ENCODE measurements around the gene RPS6KA5.
"Not testable (repeated sequence)": the region's sequence is repeated elsewhere in the genome, so short reads cannot be mapped to it uniquely, and the experiment has no call there.

Gene RPS6KA5

GRCh38 chr14:91067186-91067585, 6.7 kb upstream of the RPS6KA5 start:
- DNase-seq (ENCODE audit: low read depth in 2 of 2, low spot score in 1 of 2) = no peak

GRCh38 chr14:91065266-91065665, 4.8 kb upstream of the RPS6KA5 start:
- DNase-seq (ENCODE audit: low read depth in 2 of 2, low spot score in 1 of 2) = no peak

- DNase-seq (ENCODE audit: low read depth in 2 of 2, low spot score in 1 of 2) = no peak
Observed at GRCh38 chr14:91063119-91063518, 2.7 kb upstream of the RPS6KA5 start.

GRCh38 chr14:91062600-91062999, 2.2 kb upstream of the RPS6KA5 start:
- no peak for DNase-seq (ENCODE audit: low read depth in 2 of 2, low spot score in 1 of 2)

GRCh38 chr14:91061056-91061887, 831 bp upstream of the RPS6KA5 start:
- DNase-seq (ENCODE audit: low read depth in 2 of 2, low spot score in 1 of 2) = no peak

- peak; percentile 13 for DNase-seq (ENCODE audit: low read depth in 2 of 2, low spot score in 1 of 2)
Observed at GRCh38 chr14:91059576-91060350, 678 bp downstream of the RPS6KA5 start.

DNA sequence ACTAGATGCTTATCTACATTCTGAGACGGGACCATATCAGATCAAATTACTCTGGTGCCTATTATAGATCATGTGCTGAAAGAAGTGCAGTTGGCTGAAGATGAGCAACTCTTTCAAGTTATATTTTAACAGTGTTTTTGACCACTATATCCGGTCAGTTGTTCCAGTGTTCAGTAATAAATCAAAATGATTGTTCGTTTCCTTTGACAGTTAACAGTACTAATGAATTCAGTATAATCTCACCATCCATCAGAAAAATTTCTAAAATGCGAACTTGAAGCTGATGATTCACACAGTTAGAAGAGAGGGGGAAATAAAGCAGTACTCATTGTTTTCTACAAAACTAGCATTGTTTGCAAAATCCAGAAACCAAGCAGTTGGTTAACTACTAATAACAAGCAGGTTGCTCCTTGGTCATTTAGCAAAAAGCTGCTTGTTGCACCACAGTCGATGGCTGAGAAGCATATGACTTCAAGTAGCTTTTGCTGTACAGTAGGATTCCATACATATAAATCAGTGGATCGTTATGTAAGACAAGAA, 2.3 kb downstream of the RPS6KA5 start:
- no peak for DNase-seq (ENCODE audit: low read depth in 2 of 2, low spot score in 1 of 2)

DNA sequence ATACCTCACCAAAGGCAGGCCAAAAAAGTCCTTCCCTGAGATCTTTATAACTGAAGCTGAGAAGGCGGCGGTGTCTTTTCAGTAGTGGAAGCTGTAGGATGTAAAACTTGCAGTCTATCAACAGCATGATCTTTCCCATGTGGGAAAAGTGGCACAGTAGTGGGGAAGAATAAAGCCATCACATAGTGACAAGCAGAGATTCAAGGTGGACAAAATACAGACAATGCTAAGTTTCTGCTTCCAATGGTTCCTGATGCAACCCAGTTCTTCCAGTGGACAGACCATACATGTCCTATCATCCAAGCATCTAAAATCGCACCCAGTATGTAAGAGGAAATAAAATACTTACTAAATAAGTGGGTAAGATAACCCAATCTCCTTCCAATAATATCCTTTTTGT, 4.1 kb downstream of the RPS6KA5 start:
- no peak for DNase-seq (ENCODE audit: low read depth in 2 of 2, low spot score in 1 of 2)

GRCh38 chr14:91055016-91055415, 5.4 kb downstream of the RPS6KA5 start:
- DNase-seq (ENCODE audit: low read depth in 2 of 2, low spot score in 1 of 2) = no peak

- DNase-seq (ENCODE audit: low read depth in 2 of 2, low spot score in 1 of 2) = no peak
Observed at GRCh38 chr14:91048676-91049075, 11.8 kb downstream of the RPS6KA5 start.

GRCh38 chr14:91048265-91048664, 12.2 kb downstream of the RPS6KA5 start:
- no peak for DNase-seq (ENCODE audit: low read depth in 2 of 2, low spot score in 1 of 2)

DNA sequence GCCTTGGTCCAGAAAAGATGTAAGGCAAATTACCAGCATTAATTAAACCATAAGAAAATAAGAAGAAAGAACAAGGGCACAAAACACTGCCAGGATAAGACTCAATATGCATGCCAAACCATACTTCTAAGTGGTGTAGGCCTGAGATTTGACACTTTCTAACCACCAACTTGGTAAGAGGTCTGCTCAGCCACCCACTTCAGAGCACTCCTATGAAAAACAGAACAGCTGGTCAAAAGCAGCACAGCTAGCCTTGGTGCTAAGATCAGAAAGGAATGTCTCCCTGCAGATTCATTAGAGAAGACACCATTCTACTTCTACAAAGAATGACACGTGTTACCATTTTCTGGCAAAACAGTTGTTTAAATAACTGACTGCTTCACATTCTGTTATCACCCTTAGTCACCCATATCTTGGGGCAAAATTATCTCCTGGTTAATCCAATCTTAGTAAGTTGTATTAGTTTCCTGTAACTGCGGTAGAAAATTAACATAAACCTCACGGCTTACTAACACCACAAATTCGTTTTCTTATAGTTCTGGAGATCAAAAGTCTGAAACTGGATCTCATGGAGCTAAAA, 13.2 kb downstream of the RPS6KA5 start:
- no peak for DNase-seq (ENCODE audit: low read depth in 2 of 2, low spot score in 1 of 2)

GRCh38 chr14:91046488-91047072, 13.9 kb downstream of the RPS6KA5 start:
- no peak for DNase-seq (ENCODE audit: low read depth in 2 of 2, low spot score in 1 of 2)

GRCh38 chr14:91041450-91041849, 19.0 kb downstream of the RPS6KA5 start:
- DNase-seq (ENCODE audit: low read depth in 2 of 2, low spot score in 1 of 2) = no peak

- no peak for DNase-seq (ENCODE audit: low read depth in 2 of 2, low spot score in 1 of 2)
Observed at GRCh38 chr14:91040545-91040944, 19.9 kb downstream of the RPS6KA5 start.

DNA sequence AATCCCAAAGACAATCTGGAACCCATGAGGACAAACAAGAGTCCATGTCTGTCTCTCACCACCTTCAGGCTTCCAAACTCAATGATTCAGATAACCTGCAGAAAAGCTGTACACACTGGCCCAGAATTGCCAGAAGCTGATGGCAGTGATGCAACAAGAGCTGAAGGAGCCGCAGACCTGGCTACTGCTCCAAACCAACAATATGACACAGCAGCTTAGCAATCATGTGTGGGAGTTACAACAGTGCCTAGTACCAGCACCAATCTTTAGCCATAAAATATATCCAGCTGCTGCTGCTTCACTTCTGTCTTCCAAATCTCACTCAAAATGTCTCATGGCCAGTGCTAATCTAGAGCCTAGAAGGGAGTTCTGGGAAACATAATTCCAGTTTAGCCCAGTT, 22.0 kb downstream of the RPS6KA5 start:
- no peak for DNase-seq (ENCODE audit: low read depth in 2 of 2, low spot score in 1 of 2)

GRCh38 chr14:91036741-91037469, 23.5 kb downstream of the RPS6KA5 start:
- DNase-seq (ENCODE audit: low read depth in 2 of 2, low spot score in 1 of 2) = no peak

DNA sequence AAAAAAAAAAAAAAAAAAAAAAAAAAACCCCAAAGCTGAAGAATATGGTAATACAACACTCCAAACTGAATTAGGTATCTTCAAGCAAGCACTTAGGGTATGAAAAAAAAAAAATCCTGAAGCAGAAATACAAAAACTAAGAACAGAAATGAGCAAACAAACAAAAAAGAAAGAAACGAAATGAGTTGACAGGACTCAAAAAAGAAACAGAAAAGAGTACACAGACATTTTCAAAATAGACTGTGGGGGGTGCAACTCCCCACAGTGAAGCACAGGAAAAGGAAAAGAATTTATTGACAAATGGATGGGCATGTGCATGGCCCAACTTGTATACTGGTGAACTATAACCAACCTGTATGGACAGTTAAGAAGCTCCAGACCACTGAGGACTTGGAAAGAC, 24.6 kb downstream of the RPS6KA5 start:
- DNase-seq (ENCODE audit: low read depth in 2 of 2, low spot score in 1 of 2) = no peak

GRCh38 chr14:91034379-91034778, 26.1 kb downstream of the RPS6KA5 start:
- not testable (repeated sequence) for DNase-seq (ENCODE audit: low read depth in 2 of 2, low spot score in 1 of 2)

DNA sequence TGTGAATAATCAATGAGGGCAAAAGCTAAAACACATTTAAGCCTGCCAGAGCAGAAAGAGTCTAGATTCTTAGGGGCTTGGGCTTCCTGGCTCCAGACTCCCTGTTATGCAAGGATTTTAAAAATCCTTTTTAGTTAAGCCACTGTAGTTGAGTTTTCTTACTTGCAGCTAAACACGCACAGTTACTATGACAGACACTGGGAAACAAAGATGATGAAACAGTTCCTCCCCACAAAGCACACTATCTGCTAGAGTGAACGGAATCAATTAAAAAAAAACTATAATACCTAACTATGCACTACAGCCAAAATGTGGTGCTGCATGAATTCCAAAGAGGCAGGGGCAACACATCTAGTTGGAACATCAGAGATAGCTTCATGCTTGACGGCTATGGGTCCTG, 28.2 kb downstream of the RPS6KA5 start:
- no peak for DNase-seq (ENCODE audit: low read depth in 2 of 2, low spot score in 1 of 2)

- no peak for DNase-seq (ENCODE audit: low read depth in 2 of 2, low spot score in 1 of 2)
Observed at GRCh38 chr14:91031666-91032065, 28.8 kb downstream of the RPS6KA5 start.

Measured in stimulated activated CD8-positive, alpha-beta memory T cell treated with anti-CD3 and anti-CD28 coated beads, Interleukin-4, amount 100 ng/mL, for 1 hour (primary cell).